GM12874 (cell line): ENCODE data around the gene EFTUD2.

Source experiments
- CTCF ChIP-seq: IDR thresholded peaks from 2 replicates; pipeline ENCODE4 v1.5.1; 2011; ENCODE audit warnings: low read depth, mild to moderate bottlenecking, control low read depth, low read length, moderate library complexity; ENCODE audit not compliant: insufficient read depth

Gene EFTUD2

GRCh38 chr17:44928950-44929720, 29.9 kb upstream of the EFTUD2 start:
- TF ChIP-seq CTCF = no peak

DNA sequence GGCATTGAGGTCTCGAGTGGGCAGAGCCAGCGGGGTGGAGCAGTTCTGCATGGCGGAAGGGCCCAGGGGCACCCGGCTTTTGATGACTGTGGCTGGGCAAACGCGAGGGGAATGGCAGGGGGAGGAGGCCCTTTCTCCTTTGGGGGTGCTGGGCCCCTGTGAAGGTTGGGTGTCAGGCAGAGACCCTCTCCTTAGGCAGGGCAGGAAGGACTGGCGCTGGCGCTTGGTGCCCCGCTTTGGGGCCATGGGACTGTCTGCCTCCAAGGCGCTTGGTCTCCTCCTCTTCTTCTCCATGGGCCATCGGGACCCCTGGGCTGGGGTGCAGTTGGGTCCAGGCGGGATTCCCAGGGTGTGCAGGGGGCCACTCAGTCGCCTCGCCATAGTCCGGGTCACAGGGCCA, 28.9 kb upstream of the EFTUD2 start:
- no peak for TF ChIP-seq CTCF

DNA sequence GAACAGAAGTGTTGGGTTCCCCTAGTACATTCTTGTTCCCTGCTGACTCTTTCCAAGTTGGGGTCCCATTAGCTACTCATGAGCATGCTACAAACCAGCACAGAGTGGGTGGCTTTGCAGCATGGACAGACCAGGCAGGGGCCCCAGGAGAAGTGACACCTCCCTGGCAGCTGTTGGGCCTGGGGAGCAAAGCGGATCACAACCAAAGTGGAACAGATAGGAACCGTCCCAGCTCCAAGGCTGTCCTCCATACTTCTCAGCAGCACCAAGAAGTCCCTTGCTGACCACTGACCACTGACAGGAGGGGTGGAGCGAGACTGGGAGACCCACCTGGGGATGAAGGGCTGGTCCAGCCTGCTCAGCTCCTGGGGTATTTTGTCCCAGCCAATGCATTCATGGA, 28.5 kb upstream of the EFTUD2 start:
- TF ChIP-seq CTCF = no peak

DNA sequence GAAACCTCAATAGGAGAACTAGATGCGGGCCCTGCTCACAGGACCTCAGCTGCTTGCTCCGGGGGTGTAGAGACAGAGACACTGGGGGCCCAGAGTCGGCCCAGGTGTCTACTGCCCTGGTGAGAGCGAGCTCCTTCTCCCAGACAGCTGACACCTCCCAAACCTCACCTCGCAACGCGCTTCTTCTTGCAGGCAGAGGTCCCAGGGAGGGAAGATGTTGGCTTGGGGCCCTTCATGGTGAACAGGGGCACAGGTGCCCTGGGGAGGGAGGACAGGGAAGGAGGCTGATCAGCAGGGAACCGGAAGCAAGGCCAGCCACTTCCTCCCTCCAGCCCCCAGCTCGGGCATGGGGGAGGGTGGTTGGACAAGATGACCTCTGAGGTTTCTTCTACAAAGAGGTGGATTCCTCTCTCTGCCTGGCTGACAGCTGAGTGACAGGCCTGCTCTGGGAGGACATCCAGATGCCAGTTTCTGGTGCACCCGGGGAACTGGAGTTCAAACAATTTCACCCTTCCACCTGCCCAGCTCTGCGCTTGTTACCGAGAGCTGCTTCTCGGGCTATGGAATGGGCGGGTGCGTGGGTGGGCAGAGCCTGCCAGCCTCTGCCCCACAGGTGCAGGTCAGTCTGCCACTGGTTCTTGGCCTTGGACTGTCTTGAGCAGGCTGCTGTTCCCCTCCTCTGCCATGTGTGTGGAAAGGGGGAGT, 27.7 kb upstream of the EFTUD2 start:
- TF ChIP-seq CTCF = no peak

GRCh38 chr17:44925731-44926697, 26.8 kb upstream of the EFTUD2 start:
- TF ChIP-seq CTCF = no peak

- TF ChIP-seq CTCF = no peak
Measured at GRCh38 chr17:44924107-44924544, 24.9 kb upstream of the EFTUD2 start.
